HCT116 (cell line): ENCODE measurements around the gene KRT2. TPM values are rescaled to one million over a fixed set of nuclear protein-coding genes. Genes with fewer than 3 reads are reported as not detected.

ENCODE experiments used
- ATAC-seq: fragments of 200-7000 bp; cut with Tn5 transposase; 2 replicates; pipeline ENCODE4 v1.9.1; 2020; ENCODE audit warnings: mild to moderate bottlenecking, moderate library complexity
- BruUV-seq: library from RNA; stranded (reverse); fragments of 400-500 nt; replicated peaks from 2 replicates; lab custom pipeline; 2021; lab: Mats Ljungman, UMichigan
- CTCF ChIA-PET: fragments of 300-600 bp; sonication (Branson Sonifier 250); formaldehyde crosslinking; loops from one replicate; lab custom pipeline; 2021; ENCODE audit warnings: antibody characterized with exemption; lab: Charles Lee
- POLR2A ChIA-PET: fragments of 300-600, 350-600 bp; sonication (Branson Sonifier 250); formaldehyde crosslinking; loops from one replicate; lab custom pipeline; 2021; ENCODE audit warnings: antibody characterized with exemption; lab: Charles Lee
- RAD21 ChIA-PET, 2 experiments: fragments of 300-600 bp; sonication (Branson Sonifier 250); formaldehyde crosslinking; loops; one replicate each; lab custom pipeline; 2023; ENCODE audit warnings: low total read pairs in 2 of 2; ENCODE audit not compliant: uncharacterized antibody in 2 of 2, unreplicated experiment in 2 of 2, low non-redundant PET in 1 of 2; lab: Charles Lee
- DNase-seq: peaks from one replicate; pipeline ENCODE4 v3.0.0-alpha.2; 2010; ENCODE audit warnings: low read depth, low spot score
- H2AFZ ChIP-seq: fragments of 200-600 bp; shearing (Covaris generic), sonication (generic); 2 replicates; pipeline ENCODE4 v1.6.1; 2017; ENCODE audit warnings: low read depth, mixed run types, mixed read lengths, antibody characterized with exemption, low read length; ENCODE audit not compliant: poor library complexity, severe bottlenecking
- H3K27ac ChIP-seq: 2 replicates; pipeline ENCODE4 v1.5.1; 2012; ENCODE audit warnings: low read depth, low read length
- H3K27me3 ChIP-seq: fragments of 200-600 bp; sonication (generic); 2 replicates; pipeline ENCODE4 v1.6.1; 2016; ENCODE audit warnings: mixed run types, low read length, mixed read lengths; ENCODE audit not compliant: insufficient read depth
- H3K36me3 ChIP-seq, 2 experiments: fragments of 200-500 bp in 1 of 2; fragments of 200-600 bp in 1 of 2; sonication (Bioruptor generic) in 1 of 2; sonication (generic) in 1 of 2; 2 replicates each; pipeline versions ENCODE4 v1.5.1 to v1.6.1; 2014 to 2016; ENCODE audit warnings: low read length in 2 of 2, inconsistent platforms in 1 of 2, mixed read lengths in 1 of 2, mixed run types in 1 of 2; ENCODE audit not compliant: insufficient read depth in 2 of 2, control insufficient read depth in 1 of 2
- H3K4me1 ChIP-seq, 2 experiments: fragments of 200-600 bp in 1 of 2; sonication (generic) in 1 of 2; 2 replicates each; pipeline versions ENCODE4 v1.5.1 to v1.6.1; 2012 to 2017; ENCODE audit warnings: low read length in 2 of 2, inconsistent platforms in 1 of 2, mild to moderate bottlenecking in 1 of 2, mixed read lengths in 1 of 2, mixed run types in 1 of 2, moderate library complexity in 1 of 2; ENCODE audit not compliant: insufficient read depth in 2 of 2, control insufficient read depth in 1 of 2
- H3K4me2 ChIP-seq: fragments of 200-600 bp; sonication (generic); 2 replicates; pipeline ENCODE4 v1.6.1; 2017; ENCODE audit warnings: mixed run types, low read length, mixed read lengths
- H3K4me3 ChIP-seq, 2 experiments: fragments of 200-600 bp in 1 of 2; sonication (generic) in 1 of 2; replicated peaks in 1 of 2; 2 replicates each; pipeline ENCODE4 v1.5.1; 2011 to 2016; ENCODE audit warnings: low read length in 2 of 2, control low read depth in 1 of 2, low read depth in 1 of 2, mild to moderate bottlenecking in 1 of 2, mixed read lengths in 1 of 2, mixed run types in 1 of 2
- H3K79me2 ChIP-seq: fragments of 200-600 bp; sonication (generic); 2 replicates; pipeline ENCODE4 v1.6.1; 2017; ENCODE audit warnings: mild to moderate bottlenecking, mixed run types, low read length, moderate library complexity, mixed read lengths; ENCODE audit not compliant: insufficient read depth
- H3K9ac ChIP-seq: fragments of 200-600 bp; sonication (generic); 2 replicates; pipeline ENCODE4 v1.6.1; 2016; ENCODE audit warnings: low read length, mixed read lengths
- H3K9me2 ChIP-seq: fragments of 200-600 bp; sonication (generic), shearing (Covaris generic); 2 replicates; pipeline ENCODE4 v1.6.1; 2017; ENCODE audit warnings: mixed run types, mild to moderate bottlenecking, moderate library complexity; ENCODE audit not compliant: insufficient read depth
- H3K9me3 ChIP-seq, 2 experiments: fragments of 200-500 bp in 1 of 2; fragments of 200-600 bp in 1 of 2; sonication (Bioruptor generic) in 1 of 2; sonication (generic) in 1 of 2; 2 replicates each; pipeline ENCODE4 v1.6.1; 2014 to 2017; ENCODE audit warnings: low read length in 2 of 2, mixed read lengths in 2 of 2, inconsistent platforms in 1 of 2, low read depth in 1 of 2, mild to moderate bottlenecking in 1 of 2, mixed run types in 1 of 2, moderate library complexity in 1 of 2; ENCODE audit not compliant: control insufficient read depth in 1 of 2, insufficient read depth in 1 of 2
- H4K20me1 ChIP-seq: fragments of 200-600 bp; sonication (generic), shearing (Covaris generic); 2 replicates; pipeline ENCODE4 v1.6.1; 2017; ENCODE audit warnings: mixed run types, mild to moderate bottlenecking, moderate library complexity; ENCODE audit not compliant: insufficient read depth
- POLR2A ChIP-seq: IDR thresholded peaks from 2 replicates; pipeline ENCODE4 v1.7.0; 2011; ENCODE audit warnings: borderline replicate concordance; ENCODE audit not compliant: insufficient read depth, insufficient read length; ENCODE audit errors: extremely low read depth
- POLR2AphosphoS5 ChIP-seq: IDR thresholded peaks from 2 replicates; pipeline ENCODE4 v1.6.1; 2011; ENCODE audit warnings: mild to moderate bottlenecking, low read depth, low read length, moderate library complexity
- SIN3A ChIP-seq: IDR thresholded peaks from 2 replicates; pipeline ENCODE4 v1.6.1; 2012; ENCODE audit warnings: low read depth
- TCF7L2 ChIP-seq: IDR thresholded peaks from 2 replicates; pipeline ENCODE4 v1.7.0; 2011; ENCODE audit warnings: borderline replicate concordance, inconsistent platforms; ENCODE audit not compliant: insufficient read depth, insufficient read length; ENCODE audit errors: extremely low read depth
- ZFX ChIP-seq: fragments of 450-650 bp; IDR thresholded peaks from 2 replicates; pipeline ENCODE4 v1.6.1; 2017
- ZNF274 ChIP-seq: fragments of 200-500 bp; sonication (Bioruptor generic); IDR thresholded peaks from 2 replicates; pipeline ENCODE4 v1.6.1; 2014; ENCODE audit warnings: mild to moderate bottlenecking, low read depth, low read length, inconsistent platforms
- intact Hi-C: fragments of 100-400 bp; cut with micrococcal nuclease; formaldehyde crosslinking; loops from 2 replicates; pipeline ENCODE4 v1.10.0; 2022
- total RNA-seq: library from RNA; stranded (reverse); gene quantifications from one replicate; pipeline ENCODE4 v1.2.1, GENCODE V29; 2021; ENCODE audit not compliant: unreplicated experiment
- TF ChIP-seq, protein P1 (sequence below): IDR thresholded peaks from 2 replicates; pipeline ENCODE4 v1.6.1; 2012
- TF ChIP-seq, protein P2 (sequence below): IDR thresholded peaks from 2 replicates; pipeline ENCODE4 v1.6.1; 2011; ENCODE audit warnings: mild to moderate bottlenecking, low read length, moderate library complexity; ENCODE audit not compliant: insufficient replicate concordance; ENCODE audit errors: extremely low read depth
- TF ChIP-seq, protein P3 (sequence below): IDR thresholded peaks from 2 replicates; pipeline ENCODE4 v1.6.1; 2012; ENCODE audit warnings: low read depth

KRT2 gene
- total RNA-seq, 1 experiment from 2014 or later = not detected

DNA sequence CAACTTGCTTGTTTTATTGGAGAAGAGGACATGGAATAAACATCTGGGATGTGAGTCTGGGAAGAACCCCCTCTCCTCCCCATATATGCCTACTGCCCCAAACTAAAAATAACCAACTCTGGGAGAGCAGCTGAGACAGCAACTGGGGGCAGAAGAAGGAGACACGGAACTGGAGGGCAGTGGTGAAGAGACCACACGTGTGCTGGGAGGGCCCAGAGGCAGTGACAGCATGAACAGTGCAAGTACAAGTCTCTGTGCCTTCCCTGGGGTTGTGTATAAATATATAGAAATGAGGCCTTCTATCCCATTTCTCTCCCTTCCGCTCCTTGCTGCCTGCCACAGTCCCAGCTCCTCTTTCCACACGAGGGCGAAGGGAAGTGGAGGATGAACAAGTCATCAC is 29.7 kb downstream of the KRT2 start:
- H3K79me2 ChIP-seq = no peaks in the 10 kb centered on the region
- no peak for ATAC-seq
- no peaks in the 10 kb centered on the region for H3K4me1 ChIP-seq
- H2AFZ ChIP-seq = no peak overlapping the region
- no peak for TF ChIP-seq ZNF274
- TF ChIP-seq POLR2AphosphoS5 = no peak
- no peak for TF ChIP-seq TCF7L2
- TF ChIP-seq, protein P1, sequence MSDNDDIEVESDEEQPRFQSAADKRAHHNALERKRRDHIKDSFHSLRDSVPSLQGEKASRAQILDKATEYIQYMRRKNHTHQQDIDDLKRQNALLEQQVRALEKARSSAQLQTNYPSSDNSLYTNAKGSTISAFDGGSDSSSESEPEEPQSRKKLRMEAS = no peak
- TF ChIP-seq, protein P2, sequence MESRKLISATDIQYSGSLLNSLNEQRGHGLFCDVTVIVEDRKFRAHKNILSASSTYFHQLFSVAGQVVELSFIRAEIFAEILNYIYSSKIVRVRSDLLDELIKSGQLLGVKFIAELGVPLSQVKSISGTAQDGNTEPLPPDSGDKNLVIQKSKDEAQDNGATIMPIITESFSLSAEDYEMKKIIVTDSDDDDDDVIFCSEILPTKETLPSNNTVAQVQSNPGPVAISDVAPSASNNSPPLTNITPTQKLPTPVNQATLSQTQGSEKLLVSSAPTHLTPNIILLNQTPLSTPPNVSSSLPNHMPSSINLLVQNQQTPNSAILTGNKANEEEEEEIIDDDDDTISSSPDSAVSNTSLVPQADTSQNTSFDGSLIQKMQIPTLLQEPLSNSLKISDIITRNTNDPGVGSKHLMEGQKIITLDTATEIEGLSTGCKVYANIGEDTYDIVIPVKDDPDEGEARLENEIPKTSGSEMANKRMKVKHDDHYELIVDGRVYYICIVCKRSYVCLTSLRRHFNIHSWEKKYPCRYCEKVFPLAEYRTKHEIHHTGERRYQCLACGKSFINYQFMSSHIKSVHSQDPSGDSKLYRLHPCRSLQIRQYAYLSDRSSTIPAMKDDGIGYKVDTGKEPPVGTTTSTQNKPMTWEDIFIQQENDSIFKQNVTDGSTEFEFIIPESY = no peak
- H3K27me3 ChIP-seq = no peaks in the 10 kb centered on the region
- no peaks in the 10 kb centered on the region for H4K20me1 ChIP-seq
- RAD21 ChIA-PET = no interaction called here
- no TSS peak for BruUV-seq
- POLR2A ChIA-PET = no interaction called here
- H3K4me2 ChIP-seq = no peak overlapping the region
- DNase-seq = no peak
- no peaks in the 10 kb centered on the region for H3K36me3 ChIP-seq
- no peaks in the 10 kb centered on the region; a peak in 1 of 4 replicates for H3K9me3 ChIP-seq
- H3K9me2 ChIP-seq = no peaks in the 10 kb centered on the region
- H3K27ac ChIP-seq = no peak overlapping the region
- intact Hi-C loops = no loop called here
- CTCF ChIA-PET = no interaction called here
- no peak overlapping the region for H3K4me3 ChIP-seq
- H3K9ac ChIP-seq = no peak overlapping the region

DNA sequence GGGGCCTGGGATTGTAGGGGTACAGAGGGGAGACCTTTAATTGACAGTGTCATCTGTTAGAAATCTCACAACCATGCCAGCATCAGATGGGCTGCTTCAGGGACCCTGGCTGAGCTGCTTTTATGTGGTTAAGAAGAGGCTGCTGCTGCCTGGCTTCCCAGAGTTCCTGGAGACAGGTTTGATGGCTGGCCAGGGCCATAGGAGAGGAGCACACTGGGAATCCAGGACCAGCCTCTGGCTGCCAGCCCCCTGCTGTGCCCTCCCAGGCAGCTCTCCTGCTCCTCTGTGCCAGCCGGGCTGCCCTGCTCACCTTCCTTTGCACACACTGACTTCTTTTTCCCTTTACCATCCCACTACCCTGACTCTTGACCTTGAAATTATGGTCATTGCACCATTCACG is 33.1 kb downstream of the KRT2 start:
- CTCF ChIA-PET = no interaction called here
- no peaks in the 10 kb centered on the region; a peak in 1 of 4 replicates for H3K9me3 ChIP-seq
- H3K9me2 ChIP-seq = no peaks in the 10 kb centered on the region
- H4K20me1 ChIP-seq = no peaks in the 10 kb centered on the region
- no peak overlapping the region for H3K27ac ChIP-seq
- no peaks in the 10 kb centered on the region for H3K36me3 ChIP-seq
- DNase-seq (no peak), ATAC-seq (no peak)
- H3K27me3 ChIP-seq = no peaks in the 10 kb centered on the region
- H2AFZ ChIP-seq = no peak overlapping the region
- POLR2A ChIA-PET = no interaction called here
- no peaks in the 10 kb centered on the region for H3K4me1 ChIP-seq
- no peak for TF ChIP-seq POLR2A
- TF ChIP-seq ZFX = no peak
- TF ChIP-seq SIN3A = no peak
- TF ChIP-seq, protein P3, sequence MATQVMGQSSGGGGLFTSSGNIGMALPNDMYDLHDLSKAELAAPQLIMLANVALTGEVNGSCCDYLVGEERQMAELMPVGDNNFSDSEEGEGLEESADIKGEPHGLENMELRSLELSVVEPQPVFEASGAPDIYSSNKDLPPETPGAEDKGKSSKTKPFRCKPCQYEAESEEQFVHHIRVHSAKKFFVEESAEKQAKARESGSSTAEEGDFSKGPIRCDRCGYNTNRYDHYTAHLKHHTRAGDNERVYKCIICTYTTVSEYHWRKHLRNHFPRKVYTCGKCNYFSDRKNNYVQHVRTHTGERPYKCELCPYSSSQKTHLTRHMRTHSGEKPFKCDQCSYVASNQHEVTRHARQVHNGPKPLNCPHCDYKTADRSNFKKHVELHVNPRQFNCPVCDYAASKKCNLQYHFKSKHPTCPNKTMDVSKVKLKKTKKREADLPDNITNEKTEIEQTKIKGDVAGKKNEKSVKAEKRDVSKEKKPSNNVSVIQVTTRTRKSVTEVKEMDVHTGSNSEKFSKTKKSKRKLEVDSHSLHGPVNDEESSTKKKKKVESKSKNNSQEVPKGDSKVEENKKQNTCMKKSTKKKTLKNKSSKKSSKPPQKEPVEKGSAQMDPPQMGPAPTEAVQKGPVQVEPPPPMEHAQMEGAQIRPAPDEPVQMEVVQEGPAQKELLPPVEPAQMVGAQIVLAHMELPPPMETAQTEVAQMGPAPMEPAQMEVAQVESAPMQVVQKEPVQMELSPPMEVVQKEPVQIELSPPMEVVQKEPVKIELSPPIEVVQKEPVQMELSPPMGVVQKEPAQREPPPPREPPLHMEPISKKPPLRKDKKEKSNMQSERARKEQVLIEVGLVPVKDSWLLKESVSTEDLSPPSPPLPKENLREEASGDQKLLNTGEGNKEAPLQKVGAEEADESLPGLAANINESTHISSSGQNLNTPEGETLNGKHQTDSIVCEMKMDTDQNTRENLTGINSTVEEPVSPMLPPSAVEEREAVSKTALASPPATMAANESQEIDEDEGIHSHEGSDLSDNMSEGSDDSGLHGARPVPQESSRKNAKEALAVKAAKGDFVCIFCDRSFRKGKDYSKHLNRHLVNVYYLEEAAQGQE = no peak
- no peaks in the 10 kb centered on the region for H3K79me2 ChIP-seq
- BruUV-seq = no TSS peak
- RAD21 ChIA-PET = no interaction called here
- H3K4me2 ChIP-seq = no peak overlapping the region
- intact Hi-C loops = no loop called here
- no peak overlapping the region for H3K4me3 ChIP-seq
- H3K9ac ChIP-seq = no peak overlapping the region
